PC-9 (cell line): ENCODE measurements around the gene KITLG. TPM values are rescaled to one million over a fixed set of nuclear protein-coding genes. Genes with fewer than 3 reads are reported as not detected.

Experiments used
- BruUV-seq: library from RNA; stranded (reverse); fragments of 400-500 nt; replicated peaks from 2 replicates; lab custom pipeline; 2021; lab: Mats Ljungman, UMichigan
- CTCF ChIA-PET: fragments of 300-600 bp; sonication (Branson Sonifier 250); formaldehyde crosslinking; loops from one replicate; lab custom pipeline; 2022; ENCODE audit warnings: antibody characterized with exemption; lab: Charles Lee
- POLR2A ChIA-PET: fragments of 300-600 bp; sonication (Branson Sonifier 250); formaldehyde crosslinking; loops from one replicate; lab custom pipeline; 2022; ENCODE audit warnings: antibody characterized with exemption; ENCODE audit not compliant: unreplicated experiment; lab: Charles Lee
- DNase-seq, 2 experiments: peaks; one replicate each; pipeline versions ENCODE4 v3.0.0 to v3.0.0-alpha.2; 2015 to 2022; ENCODE audit warnings: mixed read lengths in 1 of 2
- H2AFZ ChIP-seq: fragments of 200-600 bp; sonication (generic); 2 replicates; pipeline ENCODE4 v1.8.1; 2017; ENCODE audit warnings: antibody characterized with exemption
- H3F3A ChIP-seq: fragments of 200-600 bp; sonication (generic); 2 replicates; pipeline ENCODE4 v1.8.1; 2017; ENCODE audit warnings: antibody characterized with exemption, mild to moderate bottlenecking, low read depth; ENCODE audit not compliant: insufficient read depth
- H3K27ac ChIP-seq: fragments of 200-600 bp; sonication (generic); 2 replicates; pipeline ENCODE4 v1.6.1; 2016; ENCODE audit warnings: mixed run types
- H3K27me3 ChIP-seq: fragments of 200-600 bp; sonication (generic); 2 replicates; pipeline ENCODE4 v1.6.1; 2016; ENCODE audit warnings: low read depth, mixed run types; ENCODE audit not compliant: insufficient read depth
- H3K36me3 ChIP-seq: fragments of 200-600 bp; sonication (generic); 2 replicates; pipeline ENCODE4 v1.6.1; 2016; ENCODE audit warnings: low read depth, mixed run types
- H3K4me1 ChIP-seq: fragments of 200-600 bp; sonication (generic); replicated peaks from 2 replicates; pipeline ENCODE4 v1.6.1; 2016; ENCODE audit warnings: mixed run types; ENCODE audit not compliant: insufficient read depth
- H3K4me2 ChIP-seq: fragments of 200-600 bp; sonication (generic); 2 replicates; pipeline ENCODE4 v1.6.1; 2017; ENCODE audit warnings: mixed run types
- H3K4me3 ChIP-seq: fragments of 200-600 bp; sonication (generic); 2 replicates; pipeline ENCODE4 v1.6.1; 2016; ENCODE audit warnings: mixed run types
- H3K79me2 ChIP-seq: fragments of 200-600 bp; sonication (generic); 2 replicates; pipeline ENCODE4 v1.6.1; 2017; ENCODE audit warnings: low read depth, mixed run types
- H3K9me2 ChIP-seq: fragments of 200-600 bp; sonication (generic); 2 replicates; pipeline ENCODE4 v1.8.1; 2017; ENCODE audit warnings: mild to moderate bottlenecking; ENCODE audit not compliant: insufficient read depth
- H3K9me3 ChIP-seq: fragments of 200-600 bp; sonication (generic); 2 replicates; pipeline ENCODE4 v1.8.1; 2016; ENCODE audit warnings: low read depth; ENCODE audit not compliant: insufficient read depth
- H4K20me1 ChIP-seq: fragments of 200-600 bp; sonication (generic); 2 replicates; pipeline ENCODE4 v1.8.1; 2017; ENCODE audit not compliant: insufficient read depth
- CTCF ChIP-seq: fragments of 200-600 bp; sonication (generic); conservative IDR thresholded peaks from 2 replicates; pipeline ENCODE4 v1.6.1; 2017; ENCODE audit warnings: mixed run types, antibody characterized with exemption, mild to moderate bottlenecking, moderate library complexity
- EZH2 ChIP-seq: fragments of 200-600 bp; sonication (generic); IDR thresholded peaks from 2 replicates; pipeline ENCODE4 v1.8.0; 2017; ENCODE audit warnings: antibody characterized with exemption, low read depth
- intact Hi-C: fragments of 100-400 bp; cut with micrococcal nuclease; formaldehyde crosslinking; loops from one replicate; pipeline ENCODE4 v1.10.0; 2022; ENCODE audit not compliant: unreplicated experiment
- total RNA-seq: library from RNA; stranded (reverse); gene quantifications from 2 replicates; pipeline ENCODE4 v1.2.3, GENCODE V29; 2021

Gene KITLG
- total RNA-seq, 1 experiment from 2014 or later: 15.8 TPM

- no peaks in the 10 kb centered on the region for H3K9me2 ChIP-seq
- H4K20me1 ChIP-seq: no peaks in the 10 kb centered on the region
- TF ChIP-seq EZH2: no peak
- TF ChIP-seq CTCF: no peak
- no peaks in the 10 kb centered on the region for H3F3A ChIP-seq
- H3K79me2 ChIP-seq: no peaks in the 10 kb centered on the region
- POLR2A ChIA-PET: no interaction called here
- no TSS peak for BruUV-seq
- intact Hi-C loops: no loop called here
- H3K27ac ChIP-seq: no peak overlapping the region
- H3K9me3 ChIP-seq: no peaks in the 10 kb centered on the region
- H3K4me2 ChIP-seq: no peak overlapping the region
- no peaks in the 10 kb centered on the region for H3K36me3 ChIP-seq
- CTCF ChIA-PET: no interaction called here
- H3K4me3 ChIP-seq: no peak overlapping the region
- H3K4me1 ChIP-seq: no peaks in the 10 kb centered on the region
- no peak for DNase-seq
- H2AFZ ChIP-seq: no peak overlapping the region
- no peaks in the 10 kb centered on the region for H3K27me3 ChIP-seq
Measured at GRCh38 chr12:88546226-88546625, 34.0 kb downstream of the KITLG start.

- ChIA-PET CTCF (no interaction called here), POLR2A (no interaction called here)
- Histone ChIP-seq H3K4me2 (no peak overlapping the region), H3K27me3 (no peaks in the 10 kb centered on the region), H4K20me1 (no peaks in the 10 kb centered on the region), H3K9me3 (no peaks in the 10 kb centered on the region), H2AFZ (no peak overlapping the region), H3K27ac (no peak overlapping the region), H3K36me3 (no peaks in the 10 kb centered on the region), H3K4me3 (no peak overlapping the region), H3K4me1 (no peaks in the 10 kb centered on the region), H3F3A (no peaks in the 10 kb centered on the region), H3K79me2 (no peaks in the 10 kb centered on the region), H3K9me2 (no peaks in the 10 kb centered on the region)
- BruUV-seq: no TSS peak
- TF ChIP-seq CTCF: no peak
- TF ChIP-seq EZH2: no peak
- intact Hi-C loops: no loop called here
- DNase-seq: no peak
Measured at GRCh38 chr12:88544991-88545980, 35.0 kb downstream of the KITLG start.

- H2AFZ ChIP-seq: no peak overlapping the region
- ChIA-PET POLR2A (no interaction called here), CTCF (no interaction called here)
- no peaks in the 10 kb centered on the region for H3K79me2 ChIP-seq
- H3K27ac ChIP-seq: no peak overlapping the region
- no peaks in the 10 kb centered on the region for H3F3A ChIP-seq
- no peaks in the 10 kb centered on the region for H3K36me3 ChIP-seq
- DNase-seq: no peak
- H3K4me3 ChIP-seq: no peak overlapping the region
- H3K27me3 ChIP-seq: no peaks in the 10 kb centered on the region
- H3K4me2 ChIP-seq: no peak overlapping the region
- TF ChIP-seq CTCF: no peak
- no peak for TF ChIP-seq EZH2
- H4K20me1 ChIP-seq: no peaks in the 10 kb centered on the region
- H3K4me1 ChIP-seq: no peaks in the 10 kb centered on the region
- intact Hi-C loops: no loop called here
- H3K9me3 ChIP-seq: no peaks in the 10 kb centered on the region
- no TSS peak for BruUV-seq
- H3K9me2 ChIP-seq: no peaks in the 10 kb centered on the region
Measured at GRCh38 chr12:88539893-88540292, 40.4 kb downstream of the KITLG start.
